GM13976 (cell line): ENCODE measurements around the gene CFAP97D1.

Experiments used
- DNase-seq: peaks from one replicate; pipeline ENCODE4 v3.0.0; 2012; ENCODE audit warnings: low spot score
- in situ Hi-C: fragments of 300-500 bp; cut with MboI; formaldehyde crosslinking; loops from one replicate; pipeline ENCODE4 v1.12.0; 2022; ENCODE audit warnings: low sequenced_read_pairs, mixed read lengths, inconsistent platforms; ENCODE audit not compliant: unreplicated experiment
- TF ChIP-seq, protein P1 (sequence below): IDR thresholded peaks from 2 replicates; pipeline ENCODE4 v1.5.1; 2012; ENCODE audit warnings: borderline replicate concordance, mild to moderate bottlenecking; ENCODE audit not compliant: insufficient read depth; ENCODE audit errors: extremely low read depth, missing control alignments, control extremely low read depth

Gene CFAP97D1

DNA sequence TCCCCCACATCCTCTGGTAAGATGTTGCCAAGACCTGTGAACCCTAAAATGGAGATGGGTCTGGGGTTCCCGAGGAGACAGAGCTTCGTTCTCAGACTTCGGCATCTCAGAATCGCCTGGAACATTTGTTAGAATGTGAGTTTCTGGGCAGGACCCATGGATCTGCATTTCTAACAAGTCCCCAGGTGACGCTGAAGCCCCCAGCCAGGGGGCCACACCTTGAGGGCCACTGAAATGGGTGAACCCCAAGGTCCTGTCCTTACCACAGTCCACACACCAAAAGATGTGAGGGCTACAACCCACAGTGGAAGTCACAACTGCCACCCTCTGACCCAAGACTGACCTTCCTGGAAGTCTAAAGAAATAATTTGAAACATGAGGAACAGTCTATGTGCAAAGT is 38.7 kb downstream of the CFAP97D1 start:
- DNase-seq = no peak
- in situ Hi-C loops = no loop called here
- TF ChIP-seq, protein P1, sequence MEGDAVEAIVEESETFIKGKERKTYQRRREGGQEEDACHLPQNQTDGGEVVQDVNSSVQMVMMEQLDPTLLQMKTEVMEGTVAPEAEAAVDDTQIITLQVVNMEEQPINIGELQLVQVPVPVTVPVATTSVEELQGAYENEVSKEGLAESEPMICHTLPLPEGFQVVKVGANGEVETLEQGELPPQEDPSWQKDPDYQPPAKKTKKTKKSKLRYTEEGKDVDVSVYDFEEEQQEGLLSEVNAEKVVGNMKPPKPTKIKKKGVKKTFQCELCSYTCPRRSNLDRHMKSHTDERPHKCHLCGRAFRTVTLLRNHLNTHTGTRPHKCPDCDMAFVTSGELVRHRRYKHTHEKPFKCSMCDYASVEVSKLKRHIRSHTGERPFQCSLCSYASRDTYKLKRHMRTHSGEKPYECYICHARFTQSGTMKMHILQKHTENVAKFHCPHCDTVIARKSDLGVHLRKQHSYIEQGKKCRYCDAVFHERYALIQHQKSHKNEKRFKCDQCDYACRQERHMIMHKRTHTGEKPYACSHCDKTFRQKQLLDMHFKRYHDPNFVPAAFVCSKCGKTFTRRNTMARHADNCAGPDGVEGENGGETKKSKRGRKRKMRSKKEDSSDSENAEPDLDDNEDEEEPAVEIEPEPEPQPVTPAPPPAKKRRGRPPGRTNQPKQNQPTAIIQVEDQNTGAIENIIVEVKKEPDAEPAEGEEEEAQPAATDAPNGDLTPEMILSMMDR = no peak

DNA sequence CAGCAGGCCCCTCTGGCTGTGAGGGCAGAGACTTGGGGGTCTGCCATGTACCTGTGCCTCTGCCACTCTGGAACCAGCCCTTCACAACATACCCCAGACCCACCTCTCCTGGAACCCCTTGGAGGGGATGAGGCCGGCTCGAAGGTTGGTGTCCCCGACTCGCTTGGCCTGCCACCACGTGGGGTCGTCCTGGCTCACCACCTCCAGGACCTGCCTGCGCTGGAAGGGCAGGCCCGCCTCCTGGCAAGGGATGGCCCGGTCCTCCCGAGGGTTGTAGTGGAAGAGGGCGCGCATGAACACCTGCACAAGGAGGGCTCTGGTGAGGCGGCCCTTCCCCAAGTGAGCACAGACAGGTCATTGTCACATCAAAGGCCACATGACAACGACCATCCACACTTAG is 40.5 kb downstream of the CFAP97D1 start:
- DNase-seq = no peak
- TF ChIP-seq, protein P1 = no peak
- in situ Hi-C loops = no loop called here

DNA sequence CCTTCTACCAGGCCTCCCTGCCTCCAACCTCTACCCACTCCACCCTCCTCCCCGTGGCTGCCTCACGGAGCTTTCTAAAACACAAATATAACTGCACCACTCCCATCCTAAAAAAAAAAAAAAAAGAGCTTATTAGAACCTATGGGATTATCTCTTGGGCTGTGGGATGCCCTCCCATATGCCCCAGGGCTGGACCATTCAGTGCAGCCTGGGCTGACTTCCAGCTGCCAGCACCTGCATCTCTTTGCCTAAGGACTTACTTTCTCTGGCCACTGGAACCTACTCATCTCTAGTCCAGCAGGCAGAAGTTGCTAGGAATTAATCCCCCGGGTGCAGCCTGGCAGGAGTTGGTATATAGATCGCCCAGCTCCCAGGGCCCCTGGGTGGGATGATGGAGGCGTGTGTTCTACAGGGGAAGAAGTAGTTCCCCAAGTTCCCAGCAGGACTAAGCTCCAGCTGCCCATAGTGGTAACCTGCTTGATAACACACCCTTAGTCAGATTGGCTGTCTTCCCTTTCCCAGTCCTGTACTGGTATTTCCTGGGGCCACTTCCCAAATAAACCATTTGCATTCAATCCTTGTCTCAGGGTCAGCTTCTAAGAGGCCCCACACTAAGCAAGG is 42.4 kb downstream of the CFAP97D1 start:
- in situ Hi-C loops = no loop called here
- TF ChIP-seq, protein P1 = no peak
- DNase-seq = no peak

DNA sequence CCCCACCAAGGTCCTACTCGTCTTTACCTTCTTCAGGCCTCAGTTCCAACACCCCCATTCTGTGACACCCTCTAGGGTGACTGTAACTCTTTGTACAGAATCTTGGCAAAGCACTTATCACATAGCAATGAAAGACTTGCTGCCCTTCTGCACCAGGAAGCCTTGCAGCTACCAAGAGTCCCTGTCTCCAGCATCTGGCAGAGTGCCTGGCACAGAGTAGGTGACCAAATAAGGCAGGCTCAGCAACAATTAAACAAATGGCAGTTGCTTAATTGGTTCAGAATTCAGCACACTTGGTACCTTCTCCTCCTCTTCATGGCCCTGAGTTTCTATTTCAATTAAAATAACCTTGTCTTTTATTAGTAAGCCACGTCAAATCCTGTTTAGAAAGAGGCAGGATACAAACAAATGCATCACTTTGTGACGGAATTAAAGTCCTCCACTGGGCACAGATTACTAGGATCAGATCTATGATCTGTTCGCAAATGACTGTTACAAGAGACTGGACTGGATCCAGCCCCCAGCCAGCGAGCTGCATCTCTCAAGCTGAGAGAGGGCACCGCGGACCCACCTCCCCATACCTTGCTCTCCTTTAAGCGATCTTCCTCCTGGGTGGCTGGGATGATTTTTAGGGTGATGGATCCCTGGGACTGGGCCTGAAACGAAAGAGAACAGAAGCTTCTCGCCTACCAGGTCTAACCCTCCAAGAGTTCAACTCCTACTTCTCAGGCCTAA is 43.3 kb downstream of the CFAP97D1 start:
- TF ChIP-seq, protein P1 = no peak
- no peak for DNase-seq
- in situ Hi-C loops = no loop called here

DNA sequence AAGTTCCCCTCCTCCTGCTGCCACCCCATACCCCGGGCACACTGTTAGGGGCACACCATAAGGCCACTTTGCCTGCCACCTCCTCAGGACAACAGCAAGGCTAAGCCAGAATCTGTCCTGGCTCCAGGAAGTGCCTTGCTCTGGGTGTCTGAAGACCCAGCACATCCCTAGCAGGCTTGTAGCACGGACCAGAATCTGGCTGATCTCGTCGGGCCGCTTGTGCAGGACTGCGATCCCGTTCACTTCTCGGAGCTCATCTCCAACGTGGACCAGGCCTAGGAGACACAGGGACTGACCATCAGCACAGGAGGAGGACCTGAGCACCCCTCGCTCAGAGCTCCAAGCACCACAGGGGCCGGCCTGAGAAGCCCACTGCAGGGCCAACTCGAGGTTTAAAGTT is 45.3 kb downstream of the CFAP97D1 start:
- TF ChIP-seq, protein P1 = no peak
- in situ Hi-C loops = no loop called here
- DNase-seq = no peak

DNA sequence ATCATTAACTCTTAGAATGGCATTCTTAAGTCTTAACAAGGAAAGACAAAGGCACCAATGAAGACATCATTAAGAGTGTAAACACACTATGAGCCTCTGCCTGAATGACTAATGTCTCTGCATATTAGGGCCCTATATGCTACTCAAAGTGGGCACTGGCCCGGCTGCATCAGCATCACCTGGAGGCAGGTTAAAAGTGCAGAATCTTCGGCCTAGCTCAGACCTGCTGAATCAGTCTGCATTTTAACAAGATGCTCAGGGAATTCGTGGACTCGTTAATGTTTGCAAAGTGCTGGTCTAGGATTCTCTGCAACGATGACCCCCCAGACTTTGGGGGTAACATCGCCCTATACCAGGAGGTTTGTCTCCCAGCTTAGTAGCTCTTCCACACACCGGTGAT is 46.0 kb downstream of the CFAP97D1 start:
- no peak for DNase-seq
- TF ChIP-seq, protein P1 = no peak
- in situ Hi-C loops = no loop called here

DNA sequence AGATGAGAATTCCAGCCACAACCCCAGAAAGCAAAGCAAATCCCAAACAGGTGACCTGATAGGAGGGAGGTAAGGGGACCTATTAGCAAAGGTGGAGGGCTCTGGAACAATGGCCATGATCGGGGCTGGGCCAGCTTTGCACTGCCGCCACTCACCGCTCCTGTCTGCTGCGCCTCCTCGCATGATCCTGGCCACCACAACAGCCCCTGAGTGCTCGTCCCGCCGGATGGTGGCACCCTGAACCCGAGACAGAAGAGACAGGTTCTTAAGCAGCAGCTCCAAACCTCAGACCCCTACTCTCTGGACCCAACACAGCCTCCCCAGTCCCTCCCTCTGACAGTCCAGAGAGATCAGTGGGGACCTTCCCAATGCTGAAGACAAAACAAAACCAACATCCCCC is 47.4 kb downstream of the CFAP97D1 start:
- TF ChIP-seq, protein P1 = no peak
- in situ Hi-C loops = no loop called here
- DNase-seq = no peak
